Thymus (tissue), 11 donors: ENCODE measurements around the gene SKP2. TPM values are rescaled to one million over a fixed set of nuclear protein-coding genes. Genes with fewer than 3 reads are reported as not detected.
"Not testable (repeated sequence)": the region's sequence is repeated elsewhere in the genome, so short reads cannot be mapped to it uniquely, and the experiment has no call there.

Experiments used
- DNase-seq, 9 donors: peaks; one replicate each; pipeline ENCODE4 v3.0.0-alpha.2; 2013; ENCODE audit warnings: low spot score in 9 of 9, low read depth in 6 of 9, missing footprints in 1 of 9
- H3K27ac ChIP-seq, 2 donors: one replicate each; pipeline ENCODE4 v1.5.1; 2013; ENCODE audit warnings: control low read depth in 1 of 2, low read depth in 1 of 2, low read length in 1 of 2, mild to moderate bottlenecking in 1 of 2, moderate library complexity in 1 of 2
- H3K27me3 ChIP-seq, 2 donors: one replicate each; pipeline ENCODE4 v1.5.1; 2013; ENCODE audit warnings: low read length in 1 of 2; ENCODE audit not compliant: control insufficient read depth in 2 of 2, insufficient read depth in 1 of 2
- H3K36me3 ChIP-seq, 2 donors: one replicate each; pipeline ENCODE4 v1.5.1; 2013; ENCODE audit warnings: low read length in 1 of 2, mild to moderate bottlenecking in 1 of 2, moderate library complexity in 1 of 2; ENCODE audit not compliant: control insufficient read depth in 2 of 2, insufficient read depth in 2 of 2
- H3K4me1 ChIP-seq, 2 donors: one replicate each; pipeline ENCODE4 v1.5.1; 2013; ENCODE audit warnings: low read length in 2 of 2; ENCODE audit not compliant: control insufficient read depth in 2 of 2, insufficient read depth in 2 of 2
- H3K4me3 ChIP-seq, 2 donors: one replicate each; pipeline ENCODE4 v1.5.1; 2013; ENCODE audit warnings: low read length in 2 of 2, control low read depth in 1 of 2, mild to moderate bottlenecking in 1 of 2
- H3K9me3 ChIP-seq, 2 donors: one replicate each; pipeline ENCODE4 v1.5.1; 2013; ENCODE audit warnings: low read length in 1 of 2, mild to moderate bottlenecking in 1 of 2; ENCODE audit not compliant: control insufficient read depth in 2 of 2, insufficient read depth in 1 of 2
- WGBS: extraction: QIAGEN DNeasy Blood & Tissue Kit; methylation state at CpG from one replicate; pipeline ENCODE4 v1.1.7; 2013; 5-methylcytosine and 5-hydroxymethylcytosine counted together
- polyA plus RNA-seq: library from polyadenylated mRNA; stranded (reverse); fragments of 200-250 nt; gene quantifications from one replicate; pipeline ENCODE4 v1.2.3, GENCODE V29; 2013
- total RNA-seq: library from RNA; stranded (reverse); fragments of 120-200 nt; gene quantifications from one replicate; pipeline ENCODE4 v1.2.4, GENCODE V29; 2013
- donor health status: healthy.

SKP2 gene
- total and polyA plus RNA-seq, 2 donors = 6.5 to 31.0 TPM

DNA sequence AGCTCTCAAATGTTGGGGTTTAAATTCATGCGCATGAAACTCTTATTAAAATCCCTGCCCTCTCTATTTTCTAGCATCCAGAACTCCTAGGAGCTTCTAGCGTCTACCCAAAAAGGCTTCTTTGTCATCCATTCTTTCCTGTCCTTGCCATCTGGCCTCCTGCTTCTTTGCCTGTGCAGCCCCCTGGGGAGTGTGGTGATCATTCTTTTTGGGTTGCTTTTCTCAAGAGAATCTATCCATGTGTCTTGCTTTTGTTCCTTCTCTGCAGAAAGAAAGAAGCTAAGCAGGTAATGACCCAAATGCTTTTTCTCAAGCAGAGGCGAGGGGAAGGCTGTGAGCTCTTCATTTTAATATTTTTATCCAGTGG is 26.6 kb downstream of the SKP2 start:
- H3K36me3 ChIP-seq = peaks cover 26 to 66% of the 10 kb centered on the region in 2 donors
- DNase-seq = no peak
- H3K4me3 ChIP-seq = no peak overlapping the region
- no peaks in the 10 kb centered on the region for H3K27me3 ChIP-seq
- H3K4me1 ChIP-seq = no peaks in the 10 kb centered on the region
- no peak overlapping the region for H3K27ac ChIP-seq
- 99% methylated on average over 3 of the region's 3 CpGs for WGBS
- no peaks in the 10 kb centered on the region for H3K9me3 ChIP-seq

DNA sequence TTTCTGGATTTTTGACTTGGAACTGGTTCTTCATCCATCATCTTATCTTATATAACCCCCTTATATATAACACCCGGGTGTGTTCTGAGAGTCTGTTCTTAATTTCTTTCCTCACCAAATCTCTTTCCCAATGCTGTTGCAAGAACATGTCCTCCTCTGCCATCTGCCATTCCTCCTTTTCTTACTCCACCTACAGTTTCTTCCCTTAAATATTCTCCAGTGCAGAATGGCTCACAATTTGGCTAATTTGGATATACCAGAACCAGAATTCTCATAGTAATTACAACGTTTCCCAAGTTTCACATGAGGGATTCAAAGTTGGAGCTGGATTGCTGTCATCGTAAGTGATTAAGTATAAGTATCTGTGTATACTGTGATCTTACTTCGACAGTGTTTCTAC is 28.0 kb downstream of the SKP2 start:
- Histone ChIP-seq H3K27ac (no peak overlapping the region), H3K27me3 (no peaks in the 10 kb centered on the region), H3K36me3 (peaks cover 16 to 52% of the 10 kb centered on the region in 2 donors), H3K4me1 (no peaks in the 10 kb centered on the region), H3K4me3 (no peak overlapping the region), H3K9me3 (no peaks in the 10 kb centered on the region)
- 97% methylated on average over 4 of the region's 4 CpGs for WGBS
- no peak for DNase-seq

DNA sequence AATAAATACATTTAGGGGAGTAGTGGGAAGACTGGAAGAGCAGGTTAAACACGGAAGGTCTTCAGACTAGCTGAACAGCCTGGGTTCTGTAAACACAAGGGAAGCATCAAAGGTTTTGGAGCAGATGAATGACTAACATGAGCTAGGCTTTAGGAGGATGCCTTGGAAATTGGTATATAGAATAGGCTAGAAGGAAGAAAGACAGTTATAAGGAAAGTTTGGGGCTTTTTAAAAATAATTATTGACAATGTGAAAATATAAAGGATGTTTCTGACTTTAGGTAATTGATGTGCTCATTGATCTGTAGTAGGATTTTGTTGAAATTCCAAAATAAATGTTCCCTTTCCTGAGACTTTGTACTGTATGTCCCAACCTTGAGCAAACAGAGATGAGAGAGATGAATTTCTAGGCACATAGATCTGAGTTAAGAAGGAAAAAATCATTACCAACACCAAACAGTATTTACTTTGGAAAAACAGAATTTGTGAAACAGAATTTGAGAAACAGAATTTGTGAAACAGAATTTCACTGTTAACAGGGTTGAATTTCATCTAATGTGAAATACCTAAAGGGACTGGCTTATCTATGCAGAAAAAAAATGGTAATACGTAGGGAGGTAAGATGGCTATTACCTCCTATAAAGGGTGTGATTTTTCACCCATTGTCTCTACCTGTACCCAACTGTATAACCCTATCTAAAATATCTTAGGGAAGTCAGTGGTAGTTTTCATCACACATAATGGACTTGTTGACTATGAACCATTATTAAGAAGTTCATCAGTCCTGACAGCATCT is 28.8 kb downstream of the SKP2 start:
- Histone ChIP-seq H3K9me3 (no peaks in the 10 kb centered on the region), H3K4me3 (no peak overlapping the region), H3K36me3 (peaks cover 16 to 47% of the 10 kb centered on the region in 2 donors), H3K4me1 (no peaks in the 10 kb centered on the region), H3K27me3 (no peaks in the 10 kb centered on the region), H3K27ac (no peak overlapping the region)
- no peak for DNase-seq
- 99% methylated on average over 2 of the region's 2 CpGs for WGBS

DNA sequence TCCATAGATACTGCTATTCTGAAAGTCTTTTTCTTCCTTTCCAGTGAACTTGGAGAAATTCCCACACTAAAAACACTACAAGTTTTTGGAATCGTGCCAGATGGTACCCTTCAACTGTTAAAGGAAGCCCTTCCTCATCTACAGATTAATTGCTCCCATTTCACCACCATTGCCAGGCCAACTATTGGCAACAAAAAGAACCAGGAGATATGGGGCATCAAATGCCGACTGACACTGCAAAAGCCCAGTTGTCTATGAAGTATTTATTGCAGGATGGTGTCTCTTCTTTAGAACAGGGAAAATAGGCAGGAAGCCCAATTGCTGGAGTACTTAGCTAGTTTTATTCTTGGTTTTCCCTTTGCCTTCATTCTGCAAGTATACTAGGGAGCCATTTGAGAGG is 29.9 kb downstream of the SKP2 start:
- Histone ChIP-seq H3K36me3 (peaks cover 16 to 45% of the 10 kb centered on the region in 2 donors), H3K9me3 (no peaks in the 10 kb centered on the region), H3K27me3 (no peaks in the 10 kb centered on the region), H3K4me1 (no peaks in the 10 kb centered on the region), H3K4me3 (no peak overlapping the region), H3K27ac (no peak overlapping the region)
- 98% methylated on average over 2 of the region's 2 CpGs for WGBS
- no peak for DNase-seq

DNA sequence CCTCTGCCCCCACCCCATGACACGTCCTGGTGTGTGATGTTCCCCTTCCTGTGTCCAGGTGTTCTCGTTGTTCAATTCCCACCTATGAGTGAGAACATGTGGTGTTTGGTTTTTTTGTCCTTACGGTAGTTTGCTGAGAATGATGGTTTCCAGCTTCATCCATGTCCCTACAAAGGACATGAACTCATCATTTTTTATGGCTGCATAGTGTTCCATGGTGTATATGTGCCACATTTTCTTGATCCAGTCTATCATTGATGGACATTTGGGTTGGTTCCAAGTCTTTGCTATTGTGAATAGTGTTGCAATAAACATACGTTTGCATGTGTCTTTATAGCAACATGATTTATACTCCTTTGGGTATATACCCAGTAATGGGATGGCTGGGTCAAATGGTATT is 32.5 kb downstream of the SKP2 start:
- not testable (repeated sequence) for DNase-seq, H3K4me3 ChIP-seq, H3K9me3 ChIP-seq, H3K4me1 ChIP-seq, H3K27me3 ChIP-seq, H3K27ac ChIP-seq
- peaks cover 8 to 24% of the 10 kb centered on the region in 2 donors for H3K36me3 ChIP-seq
- WGBS = 98% methylated on average over 4 of the region's 4 CpGs

DNA sequence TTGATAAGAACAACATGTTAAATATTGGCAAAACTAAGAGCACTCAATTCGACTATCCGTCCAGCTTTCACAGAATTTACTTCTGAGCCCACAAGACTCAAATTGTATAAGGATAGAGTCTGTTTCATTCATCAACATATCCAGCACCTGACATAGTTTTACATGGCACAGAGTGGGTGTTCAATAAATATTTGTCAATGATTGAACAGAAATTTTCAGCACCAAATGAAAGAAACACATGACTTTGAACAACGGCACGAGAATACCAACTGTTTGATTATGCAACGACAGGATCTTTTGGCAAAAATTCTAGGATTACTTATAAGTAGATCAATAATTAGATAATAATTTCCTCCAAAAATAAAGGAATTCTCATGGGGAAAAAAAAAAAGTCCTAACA is 41.8 kb downstream of the SKP2 start:
- Histone ChIP-seq H3K9me3 (peaks cover 4 to 5% of the 10 kb centered on the region in 2 donors), H3K36me3 (peaks cover 11 to 24% of the 10 kb centered on the region in 2 donors), H3K27me3 (no peaks in the 10 kb centered on the region), H3K27ac (no peak overlapping the region), H3K4me1 (no peaks in the 10 kb centered on the region), H3K4me3 (no peak overlapping the region)
- WGBS = 99% methylated on average over 5 of the region's 5 CpGs
- no peak for DNase-seq

DNA sequence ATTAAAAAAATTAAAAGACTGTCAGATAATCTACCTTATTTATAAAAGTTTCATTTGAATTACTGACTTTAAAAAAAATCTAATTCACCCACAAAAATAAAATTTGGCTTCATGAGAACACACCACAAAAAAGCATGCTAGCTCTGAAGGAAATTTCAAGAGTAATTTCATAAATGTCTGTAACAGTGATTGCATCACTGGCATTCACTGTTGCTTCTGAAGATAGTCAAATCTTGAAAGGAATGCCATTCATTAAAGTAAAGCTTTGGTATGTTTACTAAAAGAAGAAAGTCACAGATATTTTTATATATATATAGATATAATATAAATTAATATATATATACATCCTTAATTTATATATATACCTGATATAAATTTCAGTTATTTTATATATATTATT is 46.4 kb downstream of the SKP2 start:
- Histone ChIP-seq H3K4me1 (no peaks in the 10 kb centered on the region), H3K4me3 (no peak overlapping the region), H3K27me3 (no peaks in the 10 kb centered on the region), H3K36me3 (peaks cover 4 to 25% of the 10 kb centered on the region in 2 donors), H3K27ac (no peak overlapping the region), H3K9me3 (no peaks in the 10 kb centered on the region)
- DNase-seq = no peak

DNA sequence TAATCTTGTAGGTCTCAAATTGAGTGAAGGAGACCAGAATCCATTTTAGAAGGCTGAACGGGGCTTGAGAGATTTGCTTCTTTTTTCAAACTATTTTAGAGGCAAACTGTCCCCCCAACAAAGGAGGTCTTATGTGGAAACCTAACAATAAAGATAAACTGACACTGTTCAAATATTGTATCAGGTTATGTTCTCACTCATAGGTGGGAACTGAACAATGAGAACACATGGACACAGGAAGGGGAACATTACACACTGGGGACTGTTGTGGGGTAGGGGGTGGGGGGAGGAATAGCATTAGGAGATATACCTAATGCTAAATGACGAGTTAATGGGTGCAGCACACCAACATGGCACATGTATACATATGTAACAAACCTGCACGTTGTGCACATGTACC is 46.9 kb downstream of the SKP2 start:
- H3K4me3 ChIP-seq, H3K27ac ChIP-seq, H3K27me3 ChIP-seq, H3K9me3 ChIP-seq, H3K4me1 ChIP-seq, DNase-seq: not testable (repeated sequence)
- H3K36me3 ChIP-seq = peaks cover 4 to 25% of the 10 kb centered on the region in 2 donors
- WGBS = 97% methylated on average over 3 of the region's 3 CpGs

DNA sequence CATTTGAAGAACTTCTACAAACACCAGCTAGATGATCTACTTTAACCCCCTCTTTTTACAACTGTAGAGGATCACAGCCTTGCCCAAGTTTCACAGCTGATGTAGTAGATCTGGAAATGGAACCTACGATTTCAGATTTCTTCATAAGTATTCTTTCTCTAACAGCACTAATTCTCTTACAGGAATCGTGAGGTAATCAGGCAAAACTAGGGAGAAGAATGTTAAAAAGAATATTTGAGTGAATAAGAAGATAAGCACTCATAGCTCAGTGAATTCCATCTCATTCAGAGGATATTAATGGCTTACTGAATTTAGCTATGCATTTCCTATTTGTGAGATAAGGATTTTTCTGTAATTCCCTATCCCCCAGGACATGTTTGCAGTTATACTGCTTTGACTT is 47.7 kb downstream of the SKP2 start:
- H3K27me3 ChIP-seq = no peaks in the 10 kb centered on the region
- no peak overlapping the region for H3K4me3 ChIP-seq
- WGBS = 98% methylated on average over 2 of the region's 2 CpGs
- no peak for DNase-seq
- H3K9me3 ChIP-seq = no peaks in the 10 kb centered on the region
- no peaks in the 10 kb centered on the region for H3K4me1 ChIP-seq
- H3K27ac ChIP-seq = no peak overlapping the region
- peaks cover 4 to 25% of the 10 kb centered on the region in 2 donors for H3K36me3 ChIP-seq
